ENCODE measurements around the gene TET2. TPM values are rescaled to one million over a fixed set of nuclear protein-coding genes. Genes with fewer than 3 reads are reported as not detected.

The TET2 gene
- total RNA-seq, 6 experiments from 2014 or later, result 7.8 to 11.2 (median 9.9) TPM

DNA sequence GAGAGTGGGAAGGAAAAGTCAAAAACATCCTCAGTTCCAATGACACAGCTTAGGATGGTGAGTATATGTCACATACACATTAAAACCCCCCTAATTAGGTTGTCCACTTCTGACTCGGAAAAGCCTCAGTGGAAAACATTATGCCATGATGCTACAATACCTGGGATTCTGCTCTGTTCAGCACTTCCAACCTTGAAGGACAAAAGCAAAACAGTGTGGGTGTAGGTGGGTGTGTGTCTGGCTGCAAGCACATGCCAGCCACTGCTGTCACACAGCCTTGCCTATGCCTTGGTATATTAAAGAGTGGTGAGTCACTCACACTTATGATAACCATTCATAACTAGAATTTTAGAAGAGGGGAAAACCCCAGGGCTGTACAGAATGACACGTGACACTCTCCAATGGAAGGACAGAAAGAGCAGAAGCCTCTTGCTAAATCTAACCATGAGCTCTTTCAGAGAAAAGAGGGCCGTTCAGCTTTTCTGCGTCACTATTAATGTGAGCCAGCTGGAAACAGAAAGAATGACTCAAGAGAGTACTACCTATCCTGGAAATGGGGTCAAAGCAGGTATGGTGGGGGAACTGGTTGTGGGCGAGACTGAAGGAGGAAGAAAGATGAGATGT lies 159.6 kb downstream of the TET2 start:
- H3K4me3 Mint-ChIP-seq, result no peak overlapping the region
- H3K9me3 Mint-ChIP-seq, result peaks cover 4% of the 10 kb centered on the region; the same call in 1 of the 2 replicates
- DNase-seq, result no peak
- TF ChIP-seq CTCF (IDR thresholded peaks at IDR 0.05), result no peak
- H3K27me3 Mint-ChIP-seq (ENCODE audit: insufficient read depth), result no peaks in the 10 kb centered on the region
- 0 out of 2 replicates have a peak, but pooled peaks cover 5% of the 10 kb centered on the region for H3K36me3 Mint-ChIP-seq (ENCODE audit: low read depth)
- no peaks in the 10 kb centered on the region for H3K4me1 Mint-ChIP-seq (ENCODE audit: low read depth)
- H3K27ac Mint-ChIP-seq, result no peak overlapping the region

- H3K36me3 Mint-ChIP-seq (ENCODE audit: low read depth), result 0 out of 2 replicates have a peak, but pooled peaks cover 5% of the 10 kb centered on the region
- no peaks in the 10 kb centered on the region for H3K27me3 Mint-ChIP-seq (ENCODE audit: insufficient read depth)
- no peaks in the 10 kb centered on the region for H3K4me1 Mint-ChIP-seq (ENCODE audit: low read depth)
- DNase-seq, result no peak
- TF ChIP-seq CTCF (IDR thresholded peaks at IDR 0.05), result no peak
- H3K9me3 Mint-ChIP-seq, result peaks cover 4% of the 10 kb centered on the region; the same call in 1 of the 2 replicates
- H3K4me3 Mint-ChIP-seq, result no peak overlapping the region
- H3K27ac Mint-ChIP-seq, result no peak overlapping the region
These were observed 160.1 kb downstream of the TET2 start for GRCh38 chr4:105306820-105307219.

GRCh38 chr4:105318486-105318885 lies 171.8 kb downstream of the TET2 start:
- TF ChIP-seq CTCF (IDR thresholded peaks at IDR 0.05), result no peak
- Mint-ChIP-seq H3K4me1 (ENCODE audit: low read depth) (no peaks in the 10 kb centered on the region), H3K9me3 (no peaks in the 10 kb centered on the region; the same call in 1 of the 2 replicates), H3K36me3 (ENCODE audit: low read depth) (no peaks in the 10 kb centered on the region), H3K27ac (no peak overlapping the region), H3K27me3 (ENCODE audit: insufficient read depth) (no peaks in the 10 kb centered on the region; the same call in 1 of the 2 replicates), H3K4me3 (no peak overlapping the region)
- no peak for DNase-seq

DNA sequence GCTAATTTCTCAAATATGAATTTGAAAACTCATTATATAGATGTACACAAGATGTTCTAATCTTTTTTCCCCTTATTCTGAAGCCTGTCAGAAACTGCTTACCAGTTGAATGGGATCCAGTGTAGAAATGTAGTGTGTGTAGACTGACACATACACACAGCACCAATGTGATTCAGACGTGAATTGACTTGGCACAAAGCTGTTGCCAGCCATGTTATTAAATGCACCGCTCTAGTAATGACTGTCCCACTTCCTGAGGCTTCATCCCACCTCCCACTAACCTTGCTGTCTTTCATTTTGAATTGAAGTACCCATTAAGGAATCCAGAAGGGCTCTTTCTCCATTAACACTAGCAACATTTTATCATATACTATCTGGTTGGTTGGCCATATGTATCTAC lies 180.5 kb downstream of the TET2 start:
- no peaks in the 10 kb centered on the region for H3K9me3 Mint-ChIP-seq
- H3K27ac Mint-ChIP-seq, result no peak overlapping the region
- H3K4me3 Mint-ChIP-seq, result no peak overlapping the region
- TF ChIP-seq CTCF (IDR thresholded peaks at IDR 0.05), result no peak
- H3K27me3 Mint-ChIP-seq (ENCODE audit: insufficient read depth), result no peaks in the 10 kb centered on the region; the same call in 1 of the 2 replicates
- H3K36me3 Mint-ChIP-seq (ENCODE audit: low read depth), result no peaks in the 10 kb centered on the region
- H3K4me1 Mint-ChIP-seq (ENCODE audit: low read depth), result no peaks in the 10 kb centered on the region
- no peak for DNase-seq

- no peak overlapping the region for H3K27ac Mint-ChIP-seq
- H3K4me1 Mint-ChIP-seq (ENCODE audit: low read depth), result no peaks in the 10 kb centered on the region
- no peak for DNase-seq
- no peaks in the 10 kb centered on the region for H3K36me3 Mint-ChIP-seq (ENCODE audit: low read depth)
- TF ChIP-seq CTCF (IDR thresholded peaks at IDR 0.05), result no peak
- H3K4me3 Mint-ChIP-seq, result no peak overlapping the region
- no peaks in the 10 kb centered on the region; the same call in 1 of the 2 replicates for H3K27me3 Mint-ChIP-seq (ENCODE audit: insufficient read depth)
- H3K9me3 Mint-ChIP-seq, result no peaks in the 10 kb centered on the region
These were observed 181.3 kb downstream of the TET2 start for GRCh38 chr4:105327956-105328355.
